Thyroid gland (tissue), 4 donors: ENCODE measurements around the gene ABTB1. TPM values are rescaled to one million over a fixed set of nuclear protein-coding genes. Genes with fewer than 3 reads are reported as not detected.

ENCODE experiments used
- DNase-seq, 2 donors: peaks; one replicate each; pipeline ENCODE4 v3.0.0-alpha.2; 2019
- H3K27ac ChIP-seq, 3 donors: fragments of 200-600 bp; sonication (generic); 1 replicate in 2 of 3; 2 replicates in 1 of 3; pipeline ENCODE4 v1.5.1; 2016 to 2019; ENCODE audit warnings: mild to moderate bottlenecking in 1 of 3, moderate library complexity in 1 of 3
- H3K27me3 ChIP-seq: fragments of 200-600 bp; sonication (generic); one replicate; pipeline ENCODE4 v1.5.1; 2019
- H3K36me3 ChIP-seq, 2 donors: fragments of 200-600 bp; sonication (generic); one replicate each; pipeline ENCODE4 v1.5.1; 2016 to 2019
- H3K4me1 ChIP-seq, 2 donors: fragments of 200-600 bp; sonication (generic); one replicate each; pipeline ENCODE4 v1.5.1; 2017 to 2019
- H3K4me3 ChIP-seq, 3 donors: fragments of 200-600 bp; sonication (generic); replicated peaks in 1 of 3; 1 replicate in 2 of 3; 2 replicates in 1 of 3; pipeline ENCODE4 v1.5.1; 2016; ENCODE audit warnings: mild to moderate bottlenecking in 1 of 3
- H3K9me3 ChIP-seq: fragments of 200-600 bp; sonication (generic); one replicate; pipeline ENCODE4 v1.5.1; 2017
- POLR2A ChIP-seq, 2 donors: fragments of 450-650 bp; IDR thresholded peaks; one replicate each; pipeline ENCODE4 v1.6.1; 2017; ENCODE audit warnings: antibody characterized with exemption in 2 of 2, mild to moderate bottlenecking in 2 of 2, moderate library complexity in 1 of 2
- WGBS, 2 donors: methylation state at CpG; one replicate each; pipeline ENCODE4 v1.1.5; 2017; 5-methylcytosine and 5-hydroxymethylcytosine counted together
- intact Hi-C: fragments of 100-400 bp; cut with DNase I; formaldehyde crosslinking; loops from one replicate; pipeline ENCODE4 v1.15.1; 2023
- total RNA-seq, 4 donors: library from RNA; depleted of rRNA; stranded (reverse); fragments of >200 nt; gene quantifications; one replicate each; pipeline ENCODE4 v1.2.3, GENCODE V29; 2016
- TF ChIP-seq, protein P1 (sequence below), 6 experiments: fragments of 200-600 bp in 3 of 6; fragments of 450-650 bp in 3 of 6; sonication (generic) in 3 of 6; IDR thresholded peaks; one replicate each; pipeline ENCODE4 v1.5.1; 2016 to 2019; ENCODE audit warnings: antibody characterized with exemption in 6 of 6, mild to moderate bottlenecking in 2 of 6, inconsistent platforms in 1 of 6, moderate library complexity in 1 of 6

Gene ABTB1
- total RNA-seq, 4 donors from 2014 or later: 18.9 to 29.1 (median 24.4) TPM

DNA sequence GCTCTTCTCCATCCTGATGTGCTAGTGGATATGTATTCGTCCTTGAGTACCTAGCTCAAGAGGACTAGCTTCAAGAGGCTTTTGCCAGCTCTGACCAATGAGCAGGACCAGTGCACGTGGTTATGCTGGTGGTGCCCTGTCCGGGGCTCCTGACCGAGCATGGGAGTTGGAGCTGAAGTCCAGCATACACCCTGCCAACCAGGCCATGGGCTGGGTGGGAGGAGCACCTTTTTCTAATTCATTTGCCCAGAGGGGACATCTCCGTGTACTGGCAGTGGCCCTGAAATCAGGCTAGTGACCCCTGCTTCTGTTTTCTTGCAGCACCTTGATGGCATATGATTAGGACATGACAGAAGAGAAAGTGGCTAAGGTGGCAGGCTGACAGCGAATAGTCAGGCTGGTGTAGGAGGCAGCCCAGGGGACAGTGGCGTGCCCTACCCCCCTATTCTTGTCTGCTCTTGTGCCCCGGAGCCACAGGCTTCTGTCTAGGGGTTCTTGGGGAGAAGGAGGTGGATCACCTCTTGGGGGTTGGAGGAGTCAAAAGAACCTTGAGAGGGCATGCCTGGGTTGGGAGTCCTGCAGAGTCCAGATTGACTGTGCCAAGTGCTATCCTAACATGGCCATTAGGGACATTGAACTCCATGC is 27.3 kb upstream of the ABTB1 start:
- TF ChIP-seq POLR2A (IDR thresholded peaks at IDR 0.05): no peak
- TF ChIP-seq, protein P1, sequence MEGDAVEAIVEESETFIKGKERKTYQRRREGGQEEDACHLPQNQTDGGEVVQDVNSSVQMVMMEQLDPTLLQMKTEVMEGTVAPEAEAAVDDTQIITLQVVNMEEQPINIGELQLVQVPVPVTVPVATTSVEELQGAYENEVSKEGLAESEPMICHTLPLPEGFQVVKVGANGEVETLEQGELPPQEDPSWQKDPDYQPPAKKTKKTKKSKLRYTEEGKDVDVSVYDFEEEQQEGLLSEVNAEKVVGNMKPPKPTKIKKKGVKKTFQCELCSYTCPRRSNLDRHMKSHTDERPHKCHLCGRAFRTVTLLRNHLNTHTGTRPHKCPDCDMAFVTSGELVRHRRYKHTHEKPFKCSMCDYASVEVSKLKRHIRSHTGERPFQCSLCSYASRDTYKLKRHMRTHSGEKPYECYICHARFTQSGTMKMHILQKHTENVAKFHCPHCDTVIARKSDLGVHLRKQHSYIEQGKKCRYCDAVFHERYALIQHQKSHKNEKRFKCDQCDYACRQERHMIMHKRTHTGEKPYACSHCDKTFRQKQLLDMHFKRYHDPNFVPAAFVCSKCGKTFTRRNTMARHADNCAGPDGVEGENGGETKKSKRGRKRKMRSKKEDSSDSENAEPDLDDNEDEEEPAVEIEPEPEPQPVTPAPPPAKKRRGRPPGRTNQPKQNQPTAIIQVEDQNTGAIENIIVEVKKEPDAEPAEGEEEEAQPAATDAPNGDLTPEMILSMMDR (IDR thresholded peaks at IDR 0.05): no peak
- H3K4me1 ChIP-seq: no peaks in the 10 kb centered on the region
- no peaks in the 10 kb centered on the region for H3K9me3 ChIP-seq
- intact Hi-C loops: no loop called here
- H3K36me3 ChIP-seq: no peaks in the 10 kb centered on the region
- H3K27ac ChIP-seq: no peak overlapping the region
- DNase-seq: no peak
- no peaks in the 10 kb centered on the region for H3K27me3 ChIP-seq
- 86 to 98% methylated on average over 7 to 8 of the region's 8 CpGs for WGBS, 2 donors
- H3K4me3 ChIP-seq: no peak overlapping the region

DNA sequence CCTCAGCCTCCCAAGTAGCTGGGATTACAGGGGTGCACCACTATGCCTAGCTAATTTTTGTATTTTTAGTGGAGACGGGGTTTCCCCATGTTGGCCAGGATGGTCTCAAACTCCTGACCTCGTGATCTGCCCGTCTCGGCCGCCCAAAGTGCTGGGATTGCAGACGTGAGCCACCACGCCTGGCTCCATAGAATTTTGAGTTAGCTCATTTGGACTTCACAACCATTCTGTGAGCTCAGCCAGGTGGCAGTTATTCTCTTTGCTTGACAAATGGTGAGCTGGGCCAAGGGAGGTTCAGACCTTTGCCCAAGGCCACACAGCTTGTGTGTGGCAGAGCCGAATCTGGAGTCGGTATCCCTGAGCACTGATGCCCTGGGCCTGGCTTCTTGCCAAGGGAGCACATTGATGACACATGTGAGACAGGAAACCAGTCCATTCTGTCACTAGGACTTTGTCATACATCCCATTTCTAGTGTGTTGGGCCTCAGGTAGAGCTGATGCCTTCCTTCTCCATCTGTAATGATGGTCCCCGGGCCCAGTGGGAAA is 26.2 kb upstream of the ABTB1 start:
- TF ChIP-seq POLR2A (IDR thresholded peaks at IDR 0.05): no peak
- TF ChIP-seq, protein P1 (IDR thresholded peaks at IDR 0.05): no peak

DNA sequence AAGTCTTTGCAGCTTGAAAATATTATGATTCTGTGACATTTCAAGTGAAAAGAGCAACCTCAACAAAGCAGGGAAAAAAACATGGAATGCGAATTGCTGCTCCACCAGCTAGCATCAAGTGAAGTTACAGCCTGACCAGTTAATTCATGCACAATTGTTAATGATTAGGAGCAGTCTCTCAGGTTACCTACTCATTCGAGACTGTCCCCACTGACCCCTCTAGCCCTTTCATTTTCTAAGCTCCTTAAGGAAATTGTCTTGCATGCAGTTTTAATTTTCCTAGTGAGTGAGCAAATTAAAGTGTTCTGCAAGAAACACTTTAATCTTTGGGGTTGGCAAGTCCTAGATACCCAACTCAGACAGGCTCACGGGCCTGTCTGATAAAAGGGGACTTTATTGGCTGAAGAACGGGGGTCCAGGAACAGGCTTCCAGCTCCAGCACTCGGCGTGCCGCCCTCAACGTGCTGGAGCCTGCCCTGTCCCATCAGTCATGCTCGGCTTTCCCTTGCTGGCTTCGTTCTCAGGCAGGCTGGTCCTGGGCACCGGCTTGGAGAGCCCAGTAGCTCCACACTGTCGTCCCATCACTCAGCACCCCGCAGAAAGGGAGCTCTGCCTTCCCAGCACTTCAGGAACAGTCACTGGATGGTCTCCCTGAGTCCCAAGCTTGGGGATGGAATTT is 25.4 kb upstream of the ABTB1 start:
- WGBS, 2 donors: 81 to 89% methylated on average over 9 to 13 of the region's 13 CpGs
- Histone ChIP-seq H3K36me3 (no peaks in the 10 kb centered on the region), H3K4me1 (no peaks in the 10 kb centered on the region), H3K27me3 (no peaks in the 10 kb centered on the region), H3K4me3 (no peak overlapping the region), H3K9me3 (no peaks in the 10 kb centered on the region), H3K27ac (no peak overlapping the region)
- intact Hi-C loops: no loop called here
- DNase-seq: no peak
- TF ChIP-seq, protein P1 (IDR thresholded peaks at IDR 0.05): no peak
- TF ChIP-seq POLR2A (IDR thresholded peaks at IDR 0.05): no peak

More for the DNA sequence above, 26.2 kb upstream of the ABTB1 start:
- Histone ChIP-seq H3K4me1 (no peaks in the 10 kb centered on the region), H3K36me3 (no peaks in the 10 kb centered on the region), H3K9me3 (no peaks in the 10 kb centered on the region), H3K27ac (no peak overlapping the region), H3K27me3 (no peaks in the 10 kb centered on the region), H3K4me3 (no peak overlapping the region)
- DNase-seq: no peak
- intact Hi-C loops: no loop called here
- 91 to 98% methylated on average over 10 of the region's 10 CpGs for WGBS, 2 donors

DNA sequence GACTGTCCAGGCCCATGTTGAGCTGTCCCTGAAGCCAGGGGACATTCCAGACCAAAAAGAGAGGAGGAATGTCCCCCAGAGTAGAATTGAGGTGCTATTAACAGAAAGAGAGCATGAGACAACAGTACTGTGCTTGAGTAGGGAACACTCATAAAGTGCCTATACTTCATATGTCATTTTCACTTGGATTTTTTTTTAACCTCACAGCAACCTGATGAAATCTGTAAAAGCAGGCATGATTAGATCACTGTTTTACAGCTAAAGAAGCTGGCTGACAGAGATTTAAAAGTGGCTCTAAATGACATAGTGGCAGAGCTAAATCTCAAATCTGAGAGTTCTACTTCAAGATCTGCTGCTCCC is 24.9 kb upstream of the ABTB1 start:
- DNase-seq: no peak
- H3K9me3 ChIP-seq: no peaks in the 10 kb centered on the region
- no peaks in the 10 kb centered on the region for H3K4me1 ChIP-seq
- intact Hi-C loops: no loop called here
- H3K27me3 ChIP-seq: no peaks in the 10 kb centered on the region
- H3K4me3 ChIP-seq: no peak overlapping the region
- H3K27ac ChIP-seq: no peak overlapping the region
- TF ChIP-seq, protein P1 (IDR thresholded peaks at IDR 0.05): no peak
- TF ChIP-seq POLR2A (IDR thresholded peaks at IDR 0.05): no peak
- H3K36me3 ChIP-seq: no peaks in the 10 kb centered on the region

DNA sequence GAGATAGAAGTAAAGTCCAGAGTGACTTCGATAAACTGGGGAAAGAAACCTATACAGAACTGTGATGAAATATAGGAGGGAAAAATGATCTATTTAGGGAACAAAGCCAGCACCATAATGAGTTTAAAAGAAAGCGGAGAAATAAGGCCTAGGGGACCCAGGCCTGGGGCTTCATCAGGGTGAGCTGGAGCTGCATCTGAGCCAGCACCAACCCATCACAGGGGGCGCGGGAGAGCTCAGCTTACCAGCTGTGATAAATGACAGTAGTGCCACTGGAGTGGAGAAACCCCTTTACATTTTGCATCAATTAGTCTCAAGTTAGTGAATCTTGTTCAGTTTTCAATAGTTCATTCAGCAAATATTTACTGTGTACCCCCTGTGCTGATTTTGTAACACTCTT is 22.5 kb upstream of the ABTB1 start:
- 89 to 95% methylated on average over 4 of the region's 4 CpGs for WGBS, 2 donors
- no peaks in the 10 kb centered on the region for H3K27me3 ChIP-seq
- no peak overlapping the region for H3K4me3 ChIP-seq
- H3K4me1 ChIP-seq: no peaks in the 10 kb centered on the region
- TF ChIP-seq, protein P1 (IDR thresholded peaks at IDR 0.05): no peak
- H3K27ac ChIP-seq: no peak overlapping the region
- H3K9me3 ChIP-seq: no peaks in the 10 kb centered on the region
- no peak for DNase-seq
- no peaks in the 10 kb centered on the region for H3K36me3 ChIP-seq
- intact Hi-C loops: loop anchor here (5.0 kb wide), 2 partner anchors 182 to 322 kb away; no protein-coding TSS in a partner anchor
